ENCODE data around the gene LYZL1.
"Not testable (repeated sequence)": the region's sequence is repeated elsewhere in the genome, so short reads cannot be mapped to it uniquely, and the experiment has no call there.

LYZL1 gene

GRCh38 chr10:29310463-29310862 is 21.6 kb downstream of the LYZL1 start:
- DNase-seq: not testable (repeated sequence)

- DNase-seq: no peak
Observed at GRCh38 chr10:29313071-29313470, 24.2 kb downstream of the LYZL1 start.

- DNase-seq: no peak
Observed at GRCh38 chr10:29314726-29315125, 25.9 kb downstream of the LYZL1 start.

GRCh38 chr10:29315814-29316213 is 26.9 kb downstream of the LYZL1 start:
- no peak for DNase-seq

- DNase-seq: no peak
Observed at GRCh38 chr10:29316308-29317026, 27.6 kb downstream of the LYZL1 start.

- no peak for DNase-seq
Observed at GRCh38 chr10:29317027-29317420, 28.2 kb downstream of the LYZL1 start.

GRCh38 chr10:29317423-29318021 is 28.7 kb downstream of the LYZL1 start:
- no peak for DNase-seq

GRCh38 chr10:29318141-29319071 is 29.5 kb downstream of the LYZL1 start:
- DNase-seq: not testable (repeated sequence)

- no peak for DNase-seq
Observed at GRCh38 chr10:29319205-29319781, 30.4 kb downstream of the LYZL1 start.

- not testable (repeated sequence) for DNase-seq
Observed at GRCh38 chr10:29320680-29321121, 31.8 kb downstream of the LYZL1 start.

GRCh38 chr10:29321656-29322055 is 32.8 kb downstream of the LYZL1 start:
- no peak for DNase-seq

GRCh38 chr10:29322918-29323317 is 34.0 kb downstream of the LYZL1 start:
- DNase-seq: no peak

GRCh38 chr10:29323367-29323766 is 34.5 kb downstream of the LYZL1 start:
- DNase-seq: no peak

GRCh38 chr10:29324220-29324841 is 35.5 kb downstream of the LYZL1 start:
- no peak for DNase-seq

- no peak for DNase-seq
Observed at GRCh38 chr10:29326299-29326698, 37.4 kb downstream of the LYZL1 start.

- DNase-seq: no peak
Observed at GRCh38 chr10:29326886-29327745, 38.2 kb downstream of the LYZL1 start.

GRCh38 chr10:29327746-29328102 is 38.9 kb downstream of the LYZL1 start:
- DNase-seq: no peak

- no peak for DNase-seq
Observed at GRCh38 chr10:29328983-29329382, 40.1 kb downstream of the LYZL1 start.

GRCh38 chr10:29329420-29329819 is 40.5 kb downstream of the LYZL1 start:
- DNase-seq: no peak

- no peak for DNase-seq
Observed at GRCh38 chr10:29332061-29332760, 43.3 kb downstream of the LYZL1 start.

GRCh38 chr10:29332761-29333148 is 43.9 kb downstream of the LYZL1 start:
- DNase-seq: no peak

Data from inflammatory macrophage treated with lipopolysaccharide for 4 hours (primary cell).